A673 (cell line): ENCODE measurements around the gene RBM20. TPM values are rescaled to one million over a fixed set of nuclear protein-coding genes. Genes with fewer than 3 reads are reported as not detected.

Source experiments
- BruUV-seq: library from RNA; stranded (reverse); fragments of 400-500 nt; replicated peaks from 2 replicates; lab custom pipeline; 2021; lab: Mats Ljungman, UMichigan
- CTCF ChIA-PET: fragments of 300-600 bp; sonication (Branson Sonifier 250); formaldehyde crosslinking; loops from one replicate; lab custom pipeline; 2022; ENCODE audit warnings: antibody characterized with exemption; lab: Charles Lee
- POLR2A ChIA-PET: fragments of 300-600 bp; sonication (Branson Sonifier 250); formaldehyde crosslinking; loops from one replicate; lab custom pipeline; 2022; ENCODE audit warnings: antibody characterized with exemption; ENCODE audit not compliant: low non-redundant PET; lab: Charles Lee
- DNase-seq: peaks from one replicate; pipeline ENCODE4 v3.0.0-alpha.2; 2015; ENCODE audit warnings: low spot score
- H3K27ac ChIP-seq: fragments of 200-600 bp; sonication (generic); 2 replicates; pipeline ENCODE4 v1.5.1; 2016; ENCODE audit warnings: mixed run types, low read depth, mild to moderate bottlenecking, mixed read lengths, antibody characterized with exemption, low read length; ENCODE audit not compliant: poor library complexity, severe bottlenecking
- H3K27me3 ChIP-seq: fragments of 200-600 bp; sonication (generic); replicated peaks from 2 replicates; pipeline ENCODE4 v1.6.1; 2017; ENCODE audit warnings: mixed run types, low read depth, mild to moderate bottlenecking, mixed read lengths, antibody characterized with exemption, low read length; ENCODE audit not compliant: insufficient read depth, poor library complexity
- H3K36me3 ChIP-seq: fragments of 200-600 bp; sonication (generic); 2 replicates; pipeline ENCODE4 v1.6.1; 2016; ENCODE audit warnings: mixed run types, mild to moderate bottlenecking, mixed read lengths, antibody characterized with exemption, low read length; ENCODE audit not compliant: insufficient read depth, poor library complexity, severe bottlenecking
- H3K4me1 ChIP-seq: fragments of 200-600 bp; sonication (generic); 2 replicates; pipeline ENCODE4 v1.6.1; 2017; ENCODE audit warnings: mixed run types, mild to moderate bottlenecking, mixed read lengths, antibody characterized with exemption, low read length; ENCODE audit not compliant: insufficient read depth, poor library complexity, severe bottlenecking
- H3K4me3 ChIP-seq: fragments of 200-600 bp; sonication (generic); 2 replicates; pipeline ENCODE4 v1.5.1; 2016; ENCODE audit warnings: low read depth, mixed run types, mild to moderate bottlenecking, mixed read lengths, low read length; ENCODE audit not compliant: poor library complexity, severe bottlenecking
- H3K9me3 ChIP-seq: fragments of 200-600 bp; sonication (generic); 2 replicates; pipeline ENCODE4 v1.6.1; 2016; ENCODE audit warnings: mixed run types, low read depth, mild to moderate bottlenecking, mixed read lengths, antibody characterized with exemption, low read length; ENCODE audit not compliant: poor library complexity, severe bottlenecking
- EZH2 ChIP-seq: fragments of 200-600 bp; sonication (generic); IDR thresholded peaks from 2 replicates; pipeline ENCODE4 v1.6.1; 2017; ENCODE audit warnings: borderline replicate concordance, low read depth, mild to moderate bottlenecking, mixed read lengths, antibody characterized with exemption, low read length; ENCODE audit not compliant: poor library complexity, severe bottlenecking
- intact Hi-C: fragments of 100-400 bp; cut with micrococcal nuclease; formaldehyde crosslinking; loops from one replicate; pipeline ENCODE4 v1.10.0; 2022; ENCODE audit not compliant: unreplicated experiment
- total RNA-seq: library from RNA; stranded (reverse); gene quantifications from 2 replicates; pipeline ENCODE4 v1.2.3, GENCODE V29; 2021
- TF ChIP-seq, protein P1 (sequence below): fragments of 300-800, 200-600 bp; sonication (generic); conservative IDR thresholded peaks from 2 replicates; pipeline ENCODE4 v1.5.1; 2017; ENCODE audit warnings: low read depth, mild to moderate bottlenecking, antibody characterized with exemption, low read length, moderate library complexity, mixed read lengths

RBM20 gene
- total RNA-seq, 1 experiment from 2014 or later: 1.3 TPM

GRCh38 chr10:110666673-110667072, 22.5 kb downstream of the RBM20 start:
- no peaks in the 10 kb centered on the region for H3K27me3 ChIP-seq
- CTCF ChIA-PET: interaction anchor here (0.7 kb wide), 1 partner anchor 317 kb away, joined by 3 read pairs; no protein-coding TSS in a partner anchor
- H3K4me1 ChIP-seq: peaks cover 8% of the 10 kb centered on the region
- intact Hi-C loops: no loop called here
- no peak overlapping the region for H3K27ac ChIP-seq
- no peaks in the 10 kb centered on the region for H3K9me3 ChIP-seq
- POLR2A ChIA-PET: no interaction called here
- H3K36me3 ChIP-seq: no peaks in the 10 kb centered on the region
- H3K4me3 ChIP-seq: no peak overlapping the region
- DNase-seq: no peak
- TF ChIP-seq, protein P1, sequence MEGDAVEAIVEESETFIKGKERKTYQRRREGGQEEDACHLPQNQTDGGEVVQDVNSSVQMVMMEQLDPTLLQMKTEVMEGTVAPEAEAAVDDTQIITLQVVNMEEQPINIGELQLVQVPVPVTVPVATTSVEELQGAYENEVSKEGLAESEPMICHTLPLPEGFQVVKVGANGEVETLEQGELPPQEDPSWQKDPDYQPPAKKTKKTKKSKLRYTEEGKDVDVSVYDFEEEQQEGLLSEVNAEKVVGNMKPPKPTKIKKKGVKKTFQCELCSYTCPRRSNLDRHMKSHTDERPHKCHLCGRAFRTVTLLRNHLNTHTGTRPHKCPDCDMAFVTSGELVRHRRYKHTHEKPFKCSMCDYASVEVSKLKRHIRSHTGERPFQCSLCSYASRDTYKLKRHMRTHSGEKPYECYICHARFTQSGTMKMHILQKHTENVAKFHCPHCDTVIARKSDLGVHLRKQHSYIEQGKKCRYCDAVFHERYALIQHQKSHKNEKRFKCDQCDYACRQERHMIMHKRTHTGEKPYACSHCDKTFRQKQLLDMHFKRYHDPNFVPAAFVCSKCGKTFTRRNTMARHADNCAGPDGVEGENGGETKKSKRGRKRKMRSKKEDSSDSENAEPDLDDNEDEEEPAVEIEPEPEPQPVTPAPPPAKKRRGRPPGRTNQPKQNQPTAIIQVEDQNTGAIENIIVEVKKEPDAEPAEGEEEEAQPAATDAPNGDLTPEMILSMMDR: no peak
- no peak for TF ChIP-seq EZH2
- no TSS peak for BruUV-seq

- Histone ChIP-seq H3K27me3 (no peaks in the 10 kb centered on the region), H3K27ac (no peak overlapping the region), H3K36me3 (no peaks in the 10 kb centered on the region), H3K9me3 (no peaks in the 10 kb centered on the region), H3K4me1 (peaks cover 8% of the 10 kb centered on the region), H3K4me3 (no peak overlapping the region)
- CTCF ChIA-PET: no interaction called here
- intact Hi-C loops: no loop called here
- POLR2A ChIA-PET: no interaction called here
- no peak for TF ChIP-seq EZH2
- TF ChIP-seq, protein P1: no peak
- BruUV-seq: no TSS peak
- DNase-seq: no peak
Observed at GRCh38 chr10:110667620-110668343, 23.6 kb downstream of the RBM20 start.

DNA sequence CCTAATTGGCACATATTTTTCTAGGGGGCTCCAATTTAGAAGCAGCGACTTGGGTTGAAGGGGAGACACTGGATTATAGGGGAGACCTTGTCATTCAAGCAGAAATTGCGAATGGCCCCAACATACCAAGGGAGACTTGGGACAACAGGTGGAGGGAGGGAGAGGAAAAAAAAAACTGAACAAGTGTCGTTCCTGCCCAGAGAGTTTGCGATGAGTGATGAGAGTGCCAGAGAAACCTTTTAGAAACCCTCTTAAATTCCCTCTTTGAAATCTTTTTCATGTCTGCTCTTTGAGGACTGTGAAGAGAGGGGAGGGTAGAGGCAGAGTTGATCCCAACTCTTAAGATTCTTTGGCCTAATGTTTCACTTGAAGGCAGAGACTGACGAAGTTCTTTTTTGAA, 24.3 kb downstream of the RBM20 start:
- POLR2A ChIA-PET: no interaction called here
- H3K36me3 ChIP-seq: no peaks in the 10 kb centered on the region

More for the DNA sequence above, 24.3 kb downstream of the RBM20 start:
- BruUV-seq: no TSS peak
- Histone ChIP-seq H3K27me3 (no peaks in the 10 kb centered on the region), H3K9me3 (no peaks in the 10 kb centered on the region), H3K4me1 (peaks cover 8% of the 10 kb centered on the region), H3K27ac (no peak overlapping the region), H3K4me3 (no peak overlapping the region)
- no peak for DNase-seq
- no peak for TF ChIP-seq EZH2
- TF ChIP-seq, protein P1: no peak
- CTCF ChIA-PET: no interaction called here
- intact Hi-C loops: no loop called here
